SK-N-DZ (cell line): Measurements from ENCODE around the gene LRPAP1.
"Not testable (repeated sequence)": the region's sequence is repeated elsewhere in the genome, so short reads cannot be mapped to it uniquely, and the experiment has no call there.

ENCODE experiments used
- DNase-seq: peaks from one replicate; pipeline ENCODE4 v3.0.0-alpha.2; 2015; ENCODE audit warnings: low spot score

Gene LRPAP1

GRCh38 chr4:3461515-3462291 lies 70.5 kb downstream of the LRPAP1 start:
- DNase-seq = no peak

DNA sequence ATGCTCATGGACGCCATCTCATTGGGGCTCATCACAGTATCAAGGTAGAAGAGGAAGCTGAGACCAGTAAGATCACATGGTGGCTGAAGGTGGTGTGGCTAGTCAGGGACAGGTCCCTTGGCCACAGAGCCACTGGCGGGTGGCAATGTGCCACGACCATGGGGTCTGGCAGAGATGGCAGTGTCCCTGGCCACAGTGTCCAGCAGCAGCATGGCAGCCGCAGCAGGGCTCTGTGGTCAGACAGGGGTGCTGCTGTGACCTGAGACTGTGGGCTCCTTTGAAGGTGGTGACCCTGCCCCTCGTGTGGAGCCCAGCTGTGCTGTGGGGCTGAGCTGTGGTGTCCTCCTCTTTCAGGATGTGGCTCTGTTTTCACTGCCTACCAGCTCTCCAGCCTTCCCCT lies 71.3 kb downstream of the LRPAP1 start:
- DNase-seq = no peak

GRCh38 chr4:3459156-3459555 lies 73.1 kb downstream of the LRPAP1 start:
- DNase-seq = not testable (repeated sequence)

DNA sequence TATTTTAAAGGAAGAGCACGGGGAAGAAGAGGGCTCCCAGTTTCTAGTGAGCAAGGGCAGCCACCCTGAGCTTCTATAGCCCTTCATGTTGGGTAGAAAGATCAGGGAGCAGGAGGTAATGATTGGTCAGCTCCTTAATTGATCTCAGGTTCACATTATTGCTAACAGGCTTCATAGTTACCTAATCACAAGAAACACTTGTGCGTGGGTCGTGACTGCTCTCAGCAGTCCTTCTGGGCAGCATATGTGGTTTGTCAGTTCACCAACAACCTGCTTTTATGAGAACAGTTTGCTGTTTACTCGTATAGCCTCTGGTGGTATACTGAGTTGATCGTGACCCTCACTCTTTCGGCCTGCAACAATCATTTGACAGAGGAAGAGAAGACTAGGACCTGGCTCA lies 73.9 kb downstream of the LRPAP1 start:
- DNase-seq = no peak

- DNase-seq = not testable (repeated sequence)
Observed at GRCh38 chr4:3455596-3455995, 76.6 kb downstream of the LRPAP1 start.
